Suprapubic skin (tissue), 3 donors: ENCODE data around the gene CRYL1.

Experiments used
- CTCF ChIP-seq, 2 donors: fragments of 200-600 bp in 1 of 2; fragments of 450-650 bp in 1 of 2; sonication (generic) in 1 of 2; IDR thresholded peaks; one replicate each; pipeline ENCODE4 v1.5.1; 2016 to 2019; ENCODE audit warnings: antibody characterized with exemption in 2 of 2, mild to moderate bottlenecking in 1 of 2, moderate library complexity in 1 of 2
- POLR2A ChIP-seq, 2 donors: fragments of 450-650 bp; IDR thresholded peaks; one replicate each; pipeline ENCODE4 v1.6.1; 2017; ENCODE audit warnings: antibody characterized with exemption in 2 of 2, mild to moderate bottlenecking in 2 of 2, moderate library complexity in 2 of 2

- no peak for TF ChIP-seq CTCF (IDR thresholded peaks at IDR 0.05)
- no peak for TF ChIP-seq POLR2A (IDR thresholded peaks at IDR 0.05)
These were observed 47.5 kb upstream of the CRYL1 start for GRCh38 chr13:20573186-20573585.
